WTC11 (cell line): ENCODE results near the gene STARD8. TPM values are rescaled to one million over a fixed set of nuclear protein-coding genes. Genes with fewer than 3 reads are reported as not detected.

ENCODE experiments used
- ATAC-seq: fragments of 200-7000 bp; cut with Tn5 transposase; 2 replicates; pipeline ENCODE4 v1.10.0; 2021; ENCODE audit warnings: mild to moderate bottlenecking, moderate library complexity
- CTCF ChIA-PET: fragments of 300-600 bp; sonication (Branson Sonifier 250); formaldehyde crosslinking; loops from one replicate; lab custom pipeline; 2021; ENCODE audit warnings: antibody characterized with exemption; lab: Charles Lee
- POLR2A ChIA-PET: fragments of 350-600 bp; sonication (Branson Sonifier 250); formaldehyde crosslinking; loops from one replicate; lab custom pipeline; 2021; ENCODE audit warnings: antibody characterized with exemption; lab: Charles Lee
- DNase-seq: peaks from one replicate; pipeline ENCODE4 v3.0.0; 2021; ENCODE audit warnings: low spot score
- H3K27ac Mint-ChIP-seq: 2 replicates; pipeline ENCODE4 v1.8.0; 2021; ENCODE audit warnings: mixed read lengths
- H3K27me3 Mint-ChIP-seq: 2 replicates; pipeline ENCODE4 v1.8.0; 2021; ENCODE audit warnings: low read depth, mild to moderate bottlenecking, moderate library complexity, mixed read lengths
- H3K36me3 Mint-ChIP-seq: 2 replicates; pipeline ENCODE4 v1.8.0; 2021; ENCODE audit warnings: mixed read lengths
- H3K4me1 Mint-ChIP-seq: 2 replicates; pipeline ENCODE4 v1.8.0; 2022; ENCODE audit warnings: mixed read lengths
- H3K4me3 Mint-ChIP-seq: 2 replicates; pipeline ENCODE4 v1.8.0; 2021; ENCODE audit warnings: mild to moderate bottlenecking, moderate library complexity, mixed read lengths
- H3K9me3 Mint-ChIP-seq: 2 replicates; pipeline ENCODE4 v1.8.0; 2021; ENCODE audit warnings: mixed read lengths
- AFF4 ChIP-seq: sonication (generic); formaldehyde crosslinking; IDR thresholded peaks from 2 replicates; pipeline ENCODE4 v1.8.1; 2023; ENCODE audit warnings: mild to moderate bottlenecking, missing genetic modification reagents, borderline replicate concordance
- ATF1 ChIP-seq: sonication (generic); formaldehyde crosslinking; IDR thresholded peaks from 2 replicates; pipeline ENCODE4 v1.8.1; 2023; ENCODE audit warnings: mild to moderate bottlenecking, moderate library complexity, missing genetic modification reagents
- ATF3 ChIP-seq: sonication (generic); formaldehyde crosslinking; conservative IDR thresholded peaks from 2 replicates; pipeline ENCODE4 v1.8.1; 2022; ENCODE audit warnings: mild to moderate bottlenecking, missing genetic modification reagents
- E2F1 ChIP-seq: sonication (generic); formaldehyde crosslinking; IDR thresholded peaks from 2 replicates; pipeline ENCODE4 v1.8.0; 2022; ENCODE audit warnings: mild to moderate bottlenecking, missing genetic modification reagents
- FOXJ3 ChIP-seq: sonication (generic); formaldehyde crosslinking; IDR thresholded peaks from 2 replicates; pipeline ENCODE4 v1.9.0; 2021; ENCODE audit warnings: missing genetic modification reagents, mild to moderate bottlenecking, borderline replicate concordance
- MXD4 ChIP-seq: fragments of 250-450 bp; sonication (Bioruptor Pico); IDR thresholded peaks from 2 replicates; pipeline ENCODE4 v1.8.0; 2021; ENCODE audit warnings: mild to moderate bottlenecking, moderate library complexity, borderline replicate concordance
- NFE2L1 ChIP-seq: sonication (generic); formaldehyde crosslinking; IDR thresholded peaks from 2 replicates; pipeline ENCODE4 v1.8.1; 2023; ENCODE audit warnings: missing genetic modification reagents
- NR1H2 ChIP-seq: sonication (generic); formaldehyde crosslinking; IDR thresholded peaks from 2 replicates; pipeline ENCODE4 v1.9.0; 2021; ENCODE audit warnings: mild to moderate bottlenecking, moderate library complexity, missing genetic modification reagents
- NR3C1 ChIP-seq: sonication (generic); formaldehyde crosslinking; conservative IDR thresholded peaks from 2 replicates; pipeline ENCODE4 v1.8.1; 2023; ENCODE audit warnings: low read depth, mild to moderate bottlenecking, missing genetic modification reagents
- SMAD4 ChIP-seq: sonication (generic); formaldehyde crosslinking; IDR thresholded peaks from 2 replicates; pipeline ENCODE4 v1.8.0; 2022; ENCODE audit warnings: mild to moderate bottlenecking, missing genetic modification reagents
- SP1 ChIP-seq: sonication (generic); formaldehyde crosslinking; conservative IDR thresholded peaks from 2 replicates; pipeline ENCODE4 v1.8.1; 2022; ENCODE audit warnings: missing genetic modification reagents
- TEAD1 ChIP-seq: sonication (generic); formaldehyde crosslinking; IDR thresholded peaks from 2 replicates; pipeline ENCODE4 v1.8.0; 2022; ENCODE audit warnings: mild to moderate bottlenecking, missing genetic modification reagents
- TP53 ChIP-seq: sonication (generic); formaldehyde crosslinking; IDR thresholded peaks from 2 replicates; pipeline ENCODE4 v1.8.1; 2023; ENCODE audit warnings: mild to moderate bottlenecking, missing genetic modification reagents
- USF2 ChIP-seq: sonication (generic); formaldehyde crosslinking; IDR thresholded peaks from 2 replicates; pipeline ENCODE4 v1.8.1; 2023; ENCODE audit warnings: mild to moderate bottlenecking, missing genetic modification reagents, moderate library complexity
- total RNA-seq: library from RNA; stranded (reverse); gene quantifications from 3 replicates; pipeline ENCODE4 v1.2.3, GENCODE V29; 2021
- TF ChIP-seq, protein P1 (sequence below): sonication (generic); formaldehyde crosslinking; IDR thresholded peaks from 2 replicates; pipeline ENCODE4 v1.8.1; 2023; ENCODE audit warnings: mild to moderate bottlenecking, missing genetic modification reagents, moderate library complexity
- TF ChIP-seq, protein P2 (sequence below): sonication (generic); formaldehyde crosslinking; IDR thresholded peaks from 2 replicates; pipeline ENCODE4 v1.8.1; 2023; ENCODE audit warnings: mild to moderate bottlenecking, missing genetic modification reagents
- TF ChIP-seq, protein P3 (sequence below): sonication (generic); formaldehyde crosslinking; conservative IDR thresholded peaks from 2 replicates; pipeline ENCODE4 v1.8.1; 2023; ENCODE audit warnings: mild to moderate bottlenecking, low read depth, missing genetic modification reagents, moderate library complexity

STARD8 gene
- total RNA-seq, 1 experiment from 2014 or later, result 8.5 TPM

GRCh38 chrX:68755616-68756125 is 108.2 kb downstream of the STARD8 start:
- no peaks in the 10 kb centered on the region for H3K36me3 Mint-ChIP-seq
- no peaks in the 10 kb centered on the region; the same call in 1 of the 2 replicates for H3K27me3 Mint-ChIP-seq
- ATAC-seq, result no peak
- H3K4me3 Mint-ChIP-seq, result no peak overlapping the region
- H3K27ac Mint-ChIP-seq, result no peak overlapping the region
- H3K9me3 Mint-ChIP-seq, result no peaks in the 10 kb centered on the region
- no peaks in the 10 kb centered on the region for H3K4me1 Mint-ChIP-seq
- POLR2A ChIA-PET, result no interaction called here
- no peak for TF ChIP-seq SMAD4
- TF ChIP-seq MXD4, result no peak
- TF ChIP-seq, protein P1, sequence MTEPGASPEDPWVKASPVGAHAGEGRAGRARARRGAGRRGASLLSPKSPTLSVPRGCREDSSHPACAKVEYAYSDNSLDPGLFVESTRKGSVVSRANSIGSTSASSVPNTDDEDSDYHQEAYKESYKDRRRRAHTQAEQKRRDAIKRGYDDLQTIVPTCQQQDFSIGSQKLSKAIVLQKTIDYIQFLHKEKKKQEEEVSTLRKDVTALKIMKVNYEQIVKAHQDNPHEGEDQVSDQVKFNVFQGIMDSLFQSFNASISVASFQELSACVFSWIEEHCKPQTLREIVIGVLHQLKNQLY (CRISPR knock-in tag), result no peak
- TF ChIP-seq ATF3 (CRISPR knock-in tag), result no peak
- TF ChIP-seq ATF1, result no peak
- TF ChIP-seq TEAD1 (CRISPR knock-in tag), result no peak
- no peak for TF ChIP-seq NR3C1 (CRISPR knock-in tag)
- no peak for TF ChIP-seq FOXJ3
- TF ChIP-seq NR1H2 (CRISPR knock-in tag), result no peak
- no peak for TF ChIP-seq NFE2L1
- TF ChIP-seq, protein P2, sequence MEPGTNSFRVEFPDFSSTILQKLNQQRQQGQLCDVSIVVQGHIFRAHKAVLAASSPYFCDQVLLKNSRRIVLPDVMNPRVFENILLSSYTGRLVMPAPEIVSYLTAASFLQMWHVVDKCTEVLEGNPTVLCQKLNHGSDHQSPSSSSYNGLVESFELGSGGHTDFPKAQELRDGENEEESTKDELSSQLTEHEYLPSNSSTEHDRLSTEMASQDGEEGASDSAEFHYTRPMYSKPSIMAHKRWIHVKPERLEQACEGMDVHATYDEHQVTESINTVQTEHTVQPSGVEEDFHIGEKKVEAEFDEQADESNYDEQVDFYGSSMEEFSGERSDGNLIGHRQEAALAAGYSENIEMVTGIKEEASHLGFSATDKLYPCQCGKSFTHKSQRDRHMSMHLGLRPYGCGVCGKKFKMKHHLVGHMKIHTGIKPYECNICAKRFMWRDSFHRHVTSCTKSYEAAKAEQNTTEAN (CRISPR knock-in tag), result no peak
- no peak for TF ChIP-seq SP1
- TF ChIP-seq E2F1 (CRISPR knock-in tag), result no peak
- no peak for TF ChIP-seq USF2 (CRISPR knock-in tag)
- TF ChIP-seq, protein P3, sequence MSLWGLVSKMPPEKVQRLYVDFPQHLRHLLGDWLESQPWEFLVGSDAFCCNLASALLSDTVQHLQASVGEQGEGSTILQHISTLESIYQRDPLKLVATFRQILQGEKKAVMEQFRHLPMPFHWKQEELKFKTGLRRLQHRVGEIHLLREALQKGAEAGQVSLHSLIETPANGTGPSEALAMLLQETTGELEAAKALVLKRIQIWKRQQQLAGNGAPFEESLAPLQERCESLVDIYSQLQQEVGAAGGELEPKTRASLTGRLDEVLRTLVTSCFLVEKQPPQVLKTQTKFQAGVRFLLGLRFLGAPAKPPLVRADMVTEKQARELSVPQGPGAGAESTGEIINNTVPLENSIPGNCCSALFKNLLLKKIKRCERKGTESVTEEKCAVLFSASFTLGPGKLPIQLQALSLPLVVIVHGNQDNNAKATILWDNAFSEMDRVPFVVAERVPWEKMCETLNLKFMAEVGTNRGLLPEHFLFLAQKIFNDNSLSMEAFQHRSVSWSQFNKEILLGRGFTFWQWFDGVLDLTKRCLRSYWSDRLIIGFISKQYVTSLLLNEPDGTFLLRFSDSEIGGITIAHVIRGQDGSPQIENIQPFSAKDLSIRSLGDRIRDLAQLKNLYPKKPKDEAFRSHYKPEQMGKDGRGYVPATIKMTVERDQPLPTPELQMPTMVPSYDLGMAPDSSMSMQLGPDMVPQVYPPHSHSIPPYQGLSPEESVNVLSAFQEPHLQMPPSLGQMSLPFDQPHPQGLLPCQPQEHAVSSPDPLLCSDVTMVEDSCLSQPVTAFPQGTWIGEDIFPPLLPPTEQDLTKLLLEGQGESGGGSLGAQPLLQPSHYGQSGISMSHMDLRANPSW (CRISPR knock-in tag), result no peak
- TF ChIP-seq TP53 (CRISPR knock-in tag), result no peak
- TF ChIP-seq AFF4 (CRISPR knock-in tag), result no peak
- TF ChIP-seq, all 79 proteins: peak for 0
- DNase-seq, result no peak
- CTCF ChIA-PET, result no interaction called here
